CD8-positive, alpha-beta memory T cell (primary cell): ENCODE measurements around the gene RERE. TPM values are rescaled to one million over a fixed set of nuclear protein-coding genes. Genes with fewer than 3 reads are reported as not detected.

ENCODE experiments used
- CTCF ChIA-PET: fragments of 350-600 bp; sonication (Branson Sonifier 250); formaldehyde crosslinking; loops from one replicate; lab custom pipeline; 2021; ENCODE audit warnings: antibody characterized with exemption; lab: Charles Lee
- POLR2A ChIA-PET: fragments of 350-600 bp; sonication (Branson Sonifier 250); formaldehyde crosslinking; loops from one replicate; lab custom pipeline; 2021; ENCODE audit warnings: antibody characterized with exemption; lab: Charles Lee
- DNase-seq, 5 donors: peaks; one replicate each; pipeline versions ENCODE4 v3.0.0 to v3.0.0-alpha.2; 2020 to 2022; ENCODE audit warnings: mixed read lengths in 1 of 5
- H3K27ac ChIP-seq: one replicate; pipeline ENCODE4 v1.7.0; 2013; ENCODE audit warnings: low read depth, mild to moderate bottlenecking, low read length, moderate library complexity
- H3K27me3 ChIP-seq: 2 replicates; pipeline ENCODE4 v1.7.0; 2013; ENCODE audit warnings: low read length, mild to moderate bottlenecking; ENCODE audit not compliant: insufficient read depth, poor library complexity, severe bottlenecking
- H3K36me3 ChIP-seq: 2 replicates; pipeline ENCODE4 v1.7.0; 2013; ENCODE audit warnings: mild to moderate bottlenecking, low read length, moderate library complexity; ENCODE audit not compliant: insufficient read depth
- H3K4me1 ChIP-seq: 2 replicates; pipeline ENCODE4 v1.7.0; 2013; ENCODE audit warnings: mild to moderate bottlenecking, low read length, moderate library complexity; ENCODE audit not compliant: insufficient read depth
- H3K4me3 ChIP-seq: 2 replicates; pipeline ENCODE4 v1.7.0; 2013; ENCODE audit warnings: mild to moderate bottlenecking, low read length
- H3K9me3 ChIP-seq: 2 replicates; pipeline ENCODE4 v1.7.0; 2013; ENCODE audit warnings: mild to moderate bottlenecking, low read length
- H3K27ac Mint-ChIP-seq, 8 donors: one replicate each; pipeline ENCODE4 v1.8.0; 2020 to 2021; ENCODE audit warnings: mixed read lengths in 8 of 8, mild to moderate bottlenecking in 6 of 8, inconsistent platforms in 3 of 8, moderate library complexity in 3 of 8
- H3K27me3 Mint-ChIP-seq, 2 donors: one replicate each; pipeline ENCODE4 v1.8.0; 2020 to 2021; ENCODE audit warnings: mixed read lengths in 2 of 2, mild to moderate bottlenecking in 1 of 2, moderate library complexity in 1 of 2
- H3K36me3 Mint-ChIP-seq, 3 donors: one replicate each; pipeline ENCODE4 v1.8.0; 2020 to 2021; ENCODE audit warnings: mixed read lengths in 3 of 3, inconsistent platforms in 1 of 3, mild to moderate bottlenecking in 1 of 3
- H3K4me1 Mint-ChIP-seq, 3 donors: one replicate each; pipeline ENCODE4 v1.8.0; 2020 to 2021; ENCODE audit warnings: mixed read lengths in 3 of 3, inconsistent platforms in 1 of 3, mild to moderate bottlenecking in 1 of 3
- H3K4me3 Mint-ChIP-seq, 7 donors: one replicate each; pipeline ENCODE4 v1.8.0; 2020 to 2021; ENCODE audit warnings: mixed read lengths in 7 of 7, mild to moderate bottlenecking in 6 of 7, moderate library complexity in 4 of 7, inconsistent platforms in 2 of 7
- H3K9me3 Mint-ChIP-seq, 5 donors: one replicate each; pipeline ENCODE4 v1.8.0; 2020 to 2022; ENCODE audit warnings: mixed read lengths in 5 of 5, mild to moderate bottlenecking in 3 of 5, moderate library complexity in 2 of 5, inconsistent platforms in 1 of 5
- polyA plus RNA-seq: library from polyadenylated mRNA; unstranded; fragments of 300-500 nt; fragmentation: Illumina TruSeq; gene quantifications from one replicate; pipeline ENCODE4 v1.2.3, GENCODE V29; 2021
- total RNA-seq, 2 experiments: library from RNA; stranded (reverse); gene quantifications; one replicate each; pipeline ENCODE4 v1.2.3, GENCODE V29; 2021

The RERE gene
- total and polyA plus RNA-seq, 3 experiments from 2014 or later, result 10.9 to 39.2 (median 37.9) TPM

DNA sequence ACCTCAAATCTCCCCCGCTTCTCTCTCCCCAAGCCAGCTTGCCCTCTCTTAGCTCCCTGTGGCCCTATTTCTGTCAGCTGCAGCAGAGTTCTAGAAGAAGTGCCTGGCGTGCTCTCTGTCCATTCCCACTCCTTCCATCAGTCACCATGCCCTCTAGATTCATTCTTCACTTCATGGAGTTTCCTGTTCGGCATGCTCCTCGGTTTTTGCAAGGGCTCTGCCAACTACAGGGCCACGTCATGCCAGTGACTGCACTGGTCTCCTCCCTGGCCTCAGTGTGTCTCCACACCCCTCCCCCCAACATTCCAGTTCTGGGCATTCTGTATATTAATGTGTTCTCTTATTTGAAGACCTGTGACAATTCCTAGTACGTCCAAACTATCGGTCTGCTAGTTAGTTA, 385.7 kb downstream of the RERE start:
- Mint-ChIP-seq H3K27me3 (no peaks in the 10 kb centered on the region), H3K4me1 (peaks cover 52 to 59% (median 57%) of the 10 kb centered on the region in 3 donors), H3K4me3 (no peak overlapping the region), H3K9me3 (no peaks in the 10 kb centered on the region), H3K27ac (peak overlapping the region in 6 of 8 donors; percentile 0 to 63 (median 21)), H3K36me3 (peaks cover 0 to 2% (median 0%) of the 10 kb centered on the region in 3 donors)
- no peaks in the 10 kb centered on the region for H3K36me3 ChIP-seq
- H3K9me3 ChIP-seq, result no peaks in the 10 kb centered on the region
- ChIA-PET CTCF (interaction anchor here (1.1 to 2.2 kb wide), 5 partner anchors 10 to 48 kb away, joined by 3 to 8 read pairs (median 4); no protein-coding TSS in a partner anchor), POLR2A (interaction anchor here (0.5 kb wide), 1 partner anchor 10 kb away, joined by 3 read pairs; no protein-coding TSS in a partner anchor)
- no peak overlapping the region for H3K27ac ChIP-seq
- no peak for DNase-seq
- no peak overlapping the region for H3K4me3 ChIP-seq
- H3K27me3 ChIP-seq, result no peaks in the 10 kb centered on the region
- H3K4me1 ChIP-seq, result peaks cover 50% of the 10 kb centered on the region

DNA sequence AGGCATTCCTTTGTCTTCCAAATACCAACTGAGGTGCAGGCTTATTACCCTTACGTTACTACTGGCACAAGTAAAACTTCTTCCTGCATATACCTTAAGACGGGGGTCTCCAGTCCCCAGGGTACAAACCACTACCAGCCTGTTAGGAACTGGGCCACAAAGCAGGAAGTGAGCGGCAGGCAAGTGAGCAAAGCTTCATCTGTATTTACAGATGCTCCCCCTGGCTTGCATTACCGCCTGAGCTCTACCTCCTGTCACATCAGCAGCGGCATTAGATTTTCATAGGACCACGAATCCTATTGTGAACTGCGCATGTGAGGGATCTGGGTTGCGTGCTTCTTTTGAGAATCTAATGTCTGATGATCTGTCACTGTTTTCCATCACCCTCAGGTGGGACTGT, 386.4 kb downstream of the RERE start:
- no peaks in the 10 kb centered on the region for H3K27me3 Mint-ChIP-seq
- Histone ChIP-seq H3K4me3 (peak overlapping the region; percentile 33), H3K4me1 (peaks cover 56% of the 10 kb centered on the region), H3K9me3 (no peaks in the 10 kb centered on the region), H3K27me3 (no peaks in the 10 kb centered on the region), H3K36me3 (no peaks in the 10 kb centered on the region), H3K27ac (no peak overlapping the region)
- no peaks in the 10 kb centered on the region for H3K9me3 Mint-ChIP-seq
- ChIA-PET CTCF (interaction anchor here (1.1 to 2.2 kb wide), 7 partner anchors 8 to 48 kb away, joined by 3 to 8 read pairs (median 4); no protein-coding TSS in a partner anchor), POLR2A (no interaction called here)
- peaks cover 58 to 67% (median 65%) of the 10 kb centered on the region in 3 donors for H3K4me1 Mint-ChIP-seq
- H3K4me3 Mint-ChIP-seq, result peak overlapping the region in 6 of 7 donors; percentile 8 to 76 (median 40)
- H3K27ac Mint-ChIP-seq, result peak overlapping the region; percentile 30 to 89 (median 78)
- H3K36me3 Mint-ChIP-seq, result peaks cover 0 to 2% (median 0%) of the 10 kb centered on the region in 3 donors
- DNase-seq, result peak in 3 of 5 donors; percentile 4 to 54 (median 40)

GRCh38 chr1:8430476-8430875, 387.0 kb downstream of the RERE start:
- no peaks in the 10 kb centered on the region for H3K27me3 Mint-ChIP-seq

DNA sequence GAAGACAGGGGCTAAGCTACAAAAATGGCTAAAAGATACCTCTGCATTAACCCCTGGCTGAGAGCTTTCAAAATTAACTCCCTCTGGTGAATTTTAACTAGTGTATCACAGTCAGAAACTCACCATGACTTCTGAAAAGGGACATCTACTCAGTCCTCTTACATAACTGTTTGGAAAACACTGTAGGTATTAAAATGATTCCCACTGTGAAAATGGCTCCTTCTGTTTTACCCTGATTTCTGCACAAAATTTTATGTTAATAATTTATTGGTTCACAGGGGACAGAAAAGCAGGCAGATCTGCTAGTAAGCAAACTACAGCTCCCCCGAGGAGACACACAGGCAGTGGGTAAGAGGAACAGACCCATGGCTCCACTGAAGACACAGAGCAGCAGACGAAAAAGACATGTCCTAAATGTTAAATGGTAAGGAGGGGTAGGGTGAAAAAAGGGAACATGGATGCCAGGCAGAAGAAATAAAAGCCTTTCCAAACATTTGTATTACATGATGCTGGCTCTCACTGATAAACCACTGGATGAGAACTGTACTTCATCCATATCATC, 387.8 kb downstream of the RERE start:
- ChIA-PET CTCF (interaction anchor here (1.3 to 2.2 kb wide), 3 partner anchors 10 to 20 kb away, joined by 3 to 8 read pairs (median 3); no protein-coding TSS in a partner anchor), POLR2A (interaction anchor here (1.4 kb wide), 1 partner anchor 92 kb away, joined by 3 read pairs; no protein-coding TSS in a partner anchor)
- Mint-ChIP-seq H3K4me1 (peaks cover 72 to 81% (median 79%) of the 10 kb centered on the region in 3 donors), H3K27me3 (no peaks in the 10 kb centered on the region), H3K27ac (peak overlapping the region in 3 of 8 donors; percentile 6 to 84 (median 24)), H3K36me3 (peaks cover 0 to 2% (median 0%) of the 10 kb centered on the region in 3 donors), H3K9me3 (no peaks in the 10 kb centered on the region), H3K4me3 (no peak overlapping the region)
- H3K4me1 ChIP-seq, result peaks cover 68% of the 10 kb centered on the region
- no peaks in the 10 kb centered on the region for H3K9me3 ChIP-seq
- no peaks in the 10 kb centered on the region for H3K36me3 ChIP-seq
- no peak overlapping the region for H3K4me3 ChIP-seq
- H3K27ac ChIP-seq, result no peak overlapping the region
- no peak for DNase-seq
- no peaks in the 10 kb centered on the region for H3K27me3 ChIP-seq

More at GRCh38 chr1:8430476-8430875, 387.0 kb downstream of the RERE start:
- no peaks in the 10 kb centered on the region for H3K9me3 ChIP-seq
- peaks cover 63 to 72% (median 70%) of the 10 kb centered on the region in 3 donors for H3K4me1 Mint-ChIP-seq
- peaks cover 0 to 2% (median 0%) of the 10 kb centered on the region in 3 donors for H3K36me3 Mint-ChIP-seq
- peak overlapping the region in 6 of 7 donors; percentile 7 to 76 (median 22) for H3K4me3 Mint-ChIP-seq
- no peaks in the 10 kb centered on the region for H3K9me3 Mint-ChIP-seq
- peaks cover 59% of the 10 kb centered on the region for H3K4me1 ChIP-seq
- no peaks in the 10 kb centered on the region for H3K27me3 ChIP-seq
- H3K36me3 ChIP-seq, result no peaks in the 10 kb centered on the region
- peak overlapping the region in 7 of 8 donors; percentile 30 to 84 (median 76) for H3K27ac Mint-ChIP-seq
- CTCF ChIA-PET, result interaction anchor here (1.1 to 2.2 kb wide), 8 partner anchors 9 to 47 kb away, joined by 3 to 8 read pairs (median 4); no protein-coding TSS in a partner anchor
- peak overlapping the region; percentile 33 for H3K4me3 ChIP-seq
- no peak overlapping the region for H3K27ac ChIP-seq
- POLR2A ChIA-PET, result no interaction called here
- DNase-seq, result peak in 1 of 5 donors; percentile 3

DNA sequence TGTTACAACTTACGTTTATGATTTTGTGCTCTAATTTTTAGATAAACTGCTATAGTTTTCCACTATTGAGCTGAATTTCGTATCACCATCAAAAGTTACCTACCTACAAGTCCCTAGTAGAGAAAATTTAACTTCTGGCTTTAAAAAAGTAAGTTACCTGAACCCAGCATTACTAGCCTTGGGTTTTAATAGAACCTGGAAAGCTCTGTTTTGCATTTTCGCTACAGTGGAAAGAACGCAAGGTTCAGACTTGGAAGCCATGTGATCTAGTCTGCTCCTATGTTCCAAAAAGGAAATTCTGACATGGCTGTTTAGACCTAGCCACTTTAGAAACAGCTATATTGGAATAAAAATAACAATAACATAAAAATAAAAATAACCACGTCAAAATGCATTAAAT, 389.0 kb downstream of the RERE start:
- Histone ChIP-seq H3K4me3 (no peak overlapping the region), H3K36me3 (no peaks in the 10 kb centered on the region), H3K9me3 (no peaks in the 10 kb centered on the region), H3K27me3 (no peaks in the 10 kb centered on the region), H3K4me1 (peaks cover 74% of the 10 kb centered on the region), H3K27ac (no peak overlapping the region)
- H3K4me1 Mint-ChIP-seq, result peaks cover 78 to 85% (median 83%) of the 10 kb centered on the region in 3 donors
- no peak for DNase-seq
- no peaks in the 10 kb centered on the region for H3K27me3 Mint-ChIP-seq
- H3K9me3 Mint-ChIP-seq, result no peaks in the 10 kb centered on the region
- ChIA-PET POLR2A (interaction anchor here (1.4 kb wide), 1 partner anchor 93 kb away, joined by 3 read pairs; no protein-coding TSS in a partner anchor), CTCF (no interaction called here)
- H3K36me3 Mint-ChIP-seq, result peaks cover 0 to 3% (median 2%) of the 10 kb centered on the region in 3 donors
- H3K27ac Mint-ChIP-seq, result peak overlapping the region in 1 of 8 donors; percentile 90
- no peak overlapping the region for H3K4me3 Mint-ChIP-seq

DNA sequence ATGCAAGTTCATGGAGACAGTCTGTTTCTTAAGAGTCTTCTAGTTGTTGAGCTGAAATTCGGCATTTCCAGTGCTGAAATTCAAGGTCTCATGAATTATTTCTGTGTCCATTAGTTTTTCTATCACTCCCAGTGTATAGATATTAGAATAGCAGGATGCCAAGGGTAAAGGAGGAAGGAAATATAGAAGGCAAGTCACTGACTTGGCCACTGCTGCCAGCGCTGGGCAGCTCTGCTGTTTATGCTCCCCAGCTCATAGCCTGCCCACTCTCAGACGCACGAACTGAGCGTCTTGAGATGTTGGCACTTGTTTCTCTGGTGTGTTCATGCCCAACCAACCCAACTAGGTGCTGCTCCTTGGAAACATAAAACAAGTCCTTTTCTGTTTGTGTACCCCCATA, 389.5 kb downstream of the RERE start:
- Histone ChIP-seq H3K4me3 (no peak overlapping the region), H3K27ac (no peak overlapping the region), H3K4me1 (peaks cover 74% of the 10 kb centered on the region), H3K36me3 (no peaks in the 10 kb centered on the region), H3K27me3 (no peaks in the 10 kb centered on the region), H3K9me3 (no peaks in the 10 kb centered on the region)
- Mint-ChIP-seq H3K36me3 (peaks cover 0 to 3% (median 2%) of the 10 kb centered on the region in 3 donors), H3K27me3 (no peaks in the 10 kb centered on the region), H3K4me1 (peaks cover 78 to 85% (median 83%) of the 10 kb centered on the region in 3 donors), H3K9me3 (no peaks in the 10 kb centered on the region), H3K27ac (peak overlapping the region; percentile 40 to 95 (median 84)), H3K4me3 (peak overlapping the region; percentile 17 to 78 (median 62))
- ChIA-PET CTCF (interaction anchor here (1.0 kb wide), 1 partner anchor 19 kb away, joined by 3 read pairs; no protein-coding TSS in a partner anchor), POLR2A (interaction anchor here (0.6 to 1.4 kb wide), 2 partner anchors 93 to 173 kb away, joined by 3 to 4 read pairs; no protein-coding TSS in a partner anchor)
- no peak for DNase-seq

GRCh38 chr1:8427493-8427892, 389.9 kb downstream of the RERE start:
- peak overlapping the region; percentile 54 to 78 (median 62) for H3K4me3 Mint-ChIP-seq
- no peak overlapping the region for H3K27ac ChIP-seq
- no peaks in the 10 kb centered on the region for H3K36me3 ChIP-seq
- H3K27me3 Mint-ChIP-seq, result no peaks in the 10 kb centered on the region
- POLR2A ChIA-PET, result interaction anchor here (0.6 kb wide), 1 partner anchor 174 kb away, joined by 4 read pairs; no protein-coding TSS in a partner anchor
- H3K4me1 Mint-ChIP-seq, result peaks cover 77 to 82% (median 82%) of the 10 kb centered on the region in 3 donors
- H3K9me3 ChIP-seq, result no peaks in the 10 kb centered on the region
- no peaks in the 10 kb centered on the region for H3K9me3 Mint-ChIP-seq
- H3K4me1 ChIP-seq, result peaks cover 74% of the 10 kb centered on the region
- H3K36me3 Mint-ChIP-seq, result peaks cover 0 to 3% (median 2%) of the 10 kb centered on the region in 3 donors
- peak overlapping the region; percentile 40 to 95 (median 84) for H3K27ac Mint-ChIP-seq
- peak in 4 of 5 donors; percentile 9 to 71 (median 54) for DNase-seq
- peak overlapping the region; percentile 10 for H3K4me3 ChIP-seq
- H3K27me3 ChIP-seq, result no peaks in the 10 kb centered on the region
- CTCF ChIA-PET, result interaction anchor here (1.0 kb wide), 1 partner anchor 18 kb away, joined by 3 read pairs; no protein-coding TSS in a partner anchor
